ENCODE data around the gene SNRNP48.

The SNRNP48 gene

DNA sequence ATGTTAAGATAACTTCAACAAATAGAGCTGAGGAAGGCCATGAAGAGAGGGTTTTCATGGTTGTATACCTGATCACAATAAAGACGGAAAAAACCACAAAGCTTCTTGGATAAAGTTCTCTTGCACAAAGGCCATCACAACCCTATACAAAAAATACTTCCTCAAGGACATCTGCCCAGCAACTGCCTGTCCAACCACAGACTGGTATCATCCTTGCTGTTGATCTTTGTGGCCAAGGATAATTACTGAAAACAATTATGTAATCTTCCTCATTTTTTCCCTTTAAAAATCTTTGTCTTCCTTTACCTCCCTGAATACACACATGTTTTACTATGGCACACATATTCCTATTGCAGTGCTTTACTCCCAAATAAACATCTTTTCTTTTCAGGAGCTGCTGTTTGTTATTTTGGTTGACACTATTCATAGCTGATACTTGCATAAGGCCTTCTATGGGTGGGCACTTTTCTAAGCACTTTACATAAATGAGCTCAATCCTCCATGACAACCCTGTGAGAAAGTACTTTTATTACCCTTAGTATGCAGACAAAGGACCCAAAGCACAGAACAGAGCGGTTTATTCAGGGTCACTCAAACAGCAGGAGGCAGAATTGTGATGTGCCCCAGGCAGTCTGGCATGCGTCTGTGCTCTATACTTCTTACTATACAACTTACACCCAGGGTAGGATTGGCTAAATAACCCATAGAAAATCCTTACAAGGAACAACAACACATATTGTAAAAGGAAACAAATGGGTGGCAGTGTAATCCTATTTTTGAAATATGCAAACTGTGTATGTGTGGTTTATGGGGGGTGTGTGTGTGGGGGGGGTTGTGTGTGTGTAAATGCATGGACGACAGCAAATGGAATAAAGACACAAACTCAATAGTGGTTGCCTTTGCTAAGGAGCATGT lies 35.1 kb downstream of the SNRNP48 start:
- Histone ChIP-seq H3K36me3 (replicated peaks; ENCODE audit: low read depth, low read length) (no peaks in the 10 kb centered on the region), H3K9me3 (ENCODE audit: insufficient read depth, low read length) (no peaks in the 10 kb centered on the region), H2AFZ (ENCODE audit: low read depth, low read length) (no peak overlapping the region), H3K27me3 (ENCODE audit: low read depth, low read length) (no peaks in the 10 kb centered on the region), H3K27ac (ENCODE audit: low read length) (no peak overlapping the region), H3K9ac (ENCODE audit: low read length) (no peak overlapping the region), H3K79me2 (ENCODE audit: low read length) (no peaks in the 10 kb centered on the region), H3K4me2 (ENCODE audit: low read length) (no peak overlapping the region), H3K4me3 (ENCODE audit: low read length) (no peak overlapping the region), H3K4me1 (ENCODE audit: low read length) (no peaks in the 10 kb centered on the region), H4K20me1 (ENCODE audit: insufficient read depth, low read length) (no peaks in the 10 kb centered on the region)
- no peak for TF ChIP-seq EZH2phosphoT487 (IDR thresholded peaks at IDR 0.05; ENCODE audit: low read depth)
- TF ChIP-seq, protein P1, sequence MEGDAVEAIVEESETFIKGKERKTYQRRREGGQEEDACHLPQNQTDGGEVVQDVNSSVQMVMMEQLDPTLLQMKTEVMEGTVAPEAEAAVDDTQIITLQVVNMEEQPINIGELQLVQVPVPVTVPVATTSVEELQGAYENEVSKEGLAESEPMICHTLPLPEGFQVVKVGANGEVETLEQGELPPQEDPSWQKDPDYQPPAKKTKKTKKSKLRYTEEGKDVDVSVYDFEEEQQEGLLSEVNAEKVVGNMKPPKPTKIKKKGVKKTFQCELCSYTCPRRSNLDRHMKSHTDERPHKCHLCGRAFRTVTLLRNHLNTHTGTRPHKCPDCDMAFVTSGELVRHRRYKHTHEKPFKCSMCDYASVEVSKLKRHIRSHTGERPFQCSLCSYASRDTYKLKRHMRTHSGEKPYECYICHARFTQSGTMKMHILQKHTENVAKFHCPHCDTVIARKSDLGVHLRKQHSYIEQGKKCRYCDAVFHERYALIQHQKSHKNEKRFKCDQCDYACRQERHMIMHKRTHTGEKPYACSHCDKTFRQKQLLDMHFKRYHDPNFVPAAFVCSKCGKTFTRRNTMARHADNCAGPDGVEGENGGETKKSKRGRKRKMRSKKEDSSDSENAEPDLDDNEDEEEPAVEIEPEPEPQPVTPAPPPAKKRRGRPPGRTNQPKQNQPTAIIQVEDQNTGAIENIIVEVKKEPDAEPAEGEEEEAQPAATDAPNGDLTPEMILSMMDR (IDR thresholded peaks at IDR 0.05; ENCODE audit: low read depth, low read length): 0 out of 2 replicates have a peak, but pooled peaks have one; percentile 15

DNA sequence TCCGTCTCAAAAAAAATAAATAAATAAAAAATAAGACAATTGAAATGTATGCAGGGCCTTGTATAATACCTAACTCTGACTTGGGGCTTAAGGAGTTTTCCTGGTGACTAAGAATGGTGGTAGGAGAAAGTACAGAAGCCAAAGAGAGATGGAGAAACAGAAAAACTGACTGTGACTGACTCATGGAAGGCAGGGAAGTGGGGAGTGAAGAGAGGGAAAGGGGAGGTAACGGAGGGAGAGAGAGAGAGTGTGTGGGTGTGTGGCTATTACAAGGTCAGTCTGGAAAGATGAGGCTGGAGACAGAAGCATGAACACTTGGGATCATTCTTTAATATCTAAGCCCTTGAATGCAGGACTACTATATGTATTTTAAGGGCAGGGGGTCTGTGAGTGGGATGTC lies 38.5 kb downstream of the SNRNP48 start:
- H3K4me2 ChIP-seq (ENCODE audit: low read length): no peak overlapping the region
- H3K9ac ChIP-seq (ENCODE audit: low read length): no peak overlapping the region
- H3K4me3 ChIP-seq (ENCODE audit: low read length): no peak overlapping the region
- H4K20me1 ChIP-seq (ENCODE audit: insufficient read depth, low read length): no peaks in the 10 kb centered on the region
- H3K27me3 ChIP-seq (ENCODE audit: low read depth, low read length): no peaks in the 10 kb centered on the region
- no peak overlapping the region for H3K27ac ChIP-seq (ENCODE audit: low read length)
- TF ChIP-seq, protein P1 (IDR thresholded peaks at IDR 0.05; ENCODE audit: low read depth, low read length): no peak
- no peak for TF ChIP-seq EZH2phosphoT487 (IDR thresholded peaks at IDR 0.05; ENCODE audit: low read depth)
- H3K36me3 ChIP-seq (replicated peaks; ENCODE audit: low read depth, low read length): no peaks in the 10 kb centered on the region
- H2AFZ ChIP-seq (ENCODE audit: low read depth, low read length): no peak overlapping the region
- H3K9me3 ChIP-seq (ENCODE audit: insufficient read depth, low read length): no peaks in the 10 kb centered on the region
- H3K4me1 ChIP-seq (ENCODE audit: low read length): no peaks in the 10 kb centered on the region
- H3K79me2 ChIP-seq (ENCODE audit: low read length): no peaks in the 10 kb centered on the region

DNA sequence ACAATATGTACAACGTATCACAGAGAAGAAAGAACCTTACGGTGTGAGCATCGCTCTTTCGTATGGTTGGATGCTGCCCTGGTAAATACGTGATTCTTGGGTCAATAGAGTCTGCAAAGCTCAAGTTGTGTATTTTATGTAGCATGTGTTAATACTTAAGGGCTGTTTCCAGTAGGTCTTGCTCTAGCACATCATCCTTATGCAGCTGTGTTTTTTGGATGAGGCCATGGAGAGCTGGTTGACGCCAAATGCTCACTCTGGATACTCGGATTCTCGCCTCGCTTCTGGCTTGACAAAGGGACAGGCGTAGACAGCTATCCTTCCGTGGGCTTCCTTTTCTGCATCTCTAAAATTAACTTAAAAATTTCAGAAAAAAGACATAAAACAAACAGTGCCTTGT lies 38.9 kb downstream of the SNRNP48 start:
- TF ChIP-seq, protein P1 (IDR thresholded peaks at IDR 0.05; ENCODE audit: low read depth, low read length): no peak
- no peak for TF ChIP-seq EZH2phosphoT487 (IDR thresholded peaks at IDR 0.05; ENCODE audit: low read depth)
- no peaks in the 10 kb centered on the region for H3K79me2 ChIP-seq (ENCODE audit: low read length)
- H3K27me3 ChIP-seq (ENCODE audit: low read depth, low read length): no peaks in the 10 kb centered on the region
- no peaks in the 10 kb centered on the region for H3K36me3 ChIP-seq (replicated peaks; ENCODE audit: low read depth, low read length)
- no peaks in the 10 kb centered on the region for H4K20me1 ChIP-seq (ENCODE audit: insufficient read depth, low read length)
- H3K9me3 ChIP-seq (ENCODE audit: insufficient read depth, low read length): no peaks in the 10 kb centered on the region
- no peaks in the 10 kb centered on the region for H3K4me1 ChIP-seq (ENCODE audit: low read length)
- no peak overlapping the region for H2AFZ ChIP-seq (ENCODE audit: low read depth, low read length)
- no peak overlapping the region for H3K4me2 ChIP-seq (ENCODE audit: low read length)
- no peak overlapping the region for H3K4me3 ChIP-seq (ENCODE audit: low read length)
- no peak overlapping the region for H3K9ac ChIP-seq (ENCODE audit: low read length)
- H3K27ac ChIP-seq (ENCODE audit: low read length): no peak overlapping the region

DNA sequence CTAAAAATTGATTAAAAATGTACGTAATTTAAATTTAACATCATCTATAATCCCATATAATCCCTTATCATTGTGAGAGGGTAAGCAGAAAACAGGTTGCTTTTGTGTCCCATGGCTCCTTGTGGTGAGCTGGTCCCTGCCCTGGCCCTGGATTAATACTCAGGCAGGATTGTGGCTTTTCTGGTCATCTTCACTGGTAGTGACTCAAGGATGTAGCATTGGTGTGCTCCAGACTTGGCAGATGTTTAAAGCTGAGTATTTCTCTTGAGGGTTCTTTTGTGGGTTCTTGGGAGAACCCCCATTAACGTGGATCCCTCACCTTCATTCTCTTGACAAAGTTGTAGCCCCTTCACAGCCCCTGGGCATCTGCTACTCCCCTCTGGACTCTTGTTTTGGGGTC lies 39.3 kb downstream of the SNRNP48 start:
- Histone ChIP-seq H3K9me3 (ENCODE audit: insufficient read depth, low read length) (no peaks in the 10 kb centered on the region), H3K79me2 (ENCODE audit: low read length) (no peaks in the 10 kb centered on the region), H2AFZ (ENCODE audit: low read depth, low read length) (no peak overlapping the region), H3K27ac (ENCODE audit: low read length) (no peak overlapping the region), H3K27me3 (ENCODE audit: low read depth, low read length) (no peaks in the 10 kb centered on the region), H3K36me3 (replicated peaks; ENCODE audit: low read depth, low read length) (no peaks in the 10 kb centered on the region), H3K4me2 (ENCODE audit: low read length) (no peak overlapping the region), H3K4me1 (ENCODE audit: low read length) (no peaks in the 10 kb centered on the region), H4K20me1 (ENCODE audit: insufficient read depth, low read length) (no peaks in the 10 kb centered on the region), H3K4me3 (ENCODE audit: low read length) (no peak overlapping the region), H3K9ac (ENCODE audit: low read length) (no peak overlapping the region)
- TF ChIP-seq, protein P1 (IDR thresholded peaks at IDR 0.05; ENCODE audit: low read depth, low read length): no peak
- TF ChIP-seq EZH2phosphoT487 (IDR thresholded peaks at IDR 0.05; ENCODE audit: low read depth): no peak

All from OCI-LY3 (cell line).